ENCODE data around the gene CACNA1F.
A peak's percentile ranks its signal among the peaks of the same experiment; 100 is the strongest.

The CACNA1F gene

DNA sequence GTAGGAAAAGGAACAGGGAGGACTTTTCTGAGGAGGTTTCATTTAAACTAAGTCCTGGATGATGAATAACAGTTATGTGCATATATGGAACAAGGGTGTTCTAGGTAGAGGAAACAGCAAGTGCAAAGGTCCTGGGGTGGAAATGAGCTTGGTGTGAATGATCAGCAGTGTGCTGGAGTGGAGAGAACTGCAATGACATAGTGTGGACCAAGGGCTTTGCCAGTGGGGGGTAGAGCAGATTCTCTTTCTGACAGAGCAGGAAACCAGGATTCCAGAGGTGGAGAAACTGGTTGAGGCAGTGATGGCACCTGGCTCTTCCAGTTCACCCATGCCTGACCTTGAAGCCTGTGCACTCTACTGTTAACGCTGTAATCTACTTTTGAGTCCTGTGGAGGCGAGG is 38.2 kb upstream of the CACNA1F start:
- Histone ChIP-seq H3K9ac (ENCODE audit: low read length) (no peak overlapping the region), H3K79me1 (replicated peaks; ENCODE audit: low read length, poor library complexity, severe bottlenecking) (peaks cover 13% of the 10 kb centered on the region), H3K4ac (ENCODE audit: low read depth in 1 of 2, low read length in 2 of 2) (no peak overlapping the region), H2BK5ac (ENCODE audit: low read depth, low read length, poor library complexity, severe bottlenecking) (no peak overlapping the region), H2AFZ (ENCODE audit: low read depth, low read length) (no peak overlapping the region), H2BK120ac (ENCODE audit: low read depth, low read length) (no peak overlapping the region), H3K14ac (ENCODE audit: low read length in 2 of 2) (no peak overlapping the region), H3K4me3 (ENCODE audit: insufficient read depth in 1 of 2, low read depth in 1 of 2, low read length in 2 of 2) (peak overlapping the region in 1 of 2 experiments; percentile 82), H3K23ac (ENCODE audit: low read length in 2 of 2) (no peak overlapping the region), H2BK15ac (ENCODE audit: low read depth, poor library complexity, severe bottlenecking) (no peak overlapping the region), H3K27me3 (ENCODE audit: control insufficient read depth in 1 of 2, insufficient read depth in 1 of 2, low read length in 2 of 2) (no peaks in the 10 kb centered on the region), H3K18ac (ENCODE audit: low read depth in 1 of 2, low read length in 2 of 2) (no peak overlapping the region), H2AK5ac (ENCODE audit: low read length, severe bottlenecking) (no peak overlapping the region), H3K4me1 (ENCODE audit: control insufficient read depth, insufficient read depth, low read depth, low read length) (peaks cover 22% of the 10 kb centered on the region), H3K9me3 (ENCODE audit: control insufficient read depth, low read length) (no peaks in the 10 kb centered on the region), H3K27ac (ENCODE audit: low read length, poor library complexity, severe bottlenecking) (no peak overlapping the region), H3K36me3 (ENCODE audit: control insufficient read depth in 1 of 2, insufficient read depth in 2 of 2, low read depth in 1 of 2, low read length in 2 of 2) (peaks cover 0 to 7% of the 10 kb centered on the region in 2 experiments), H4K8ac (ENCODE audit: low read length) (no peak overlapping the region), H4K91ac (ENCODE audit: low read length) (no peak overlapping the region), H3K4me2 (ENCODE audit: low read length, poor library complexity, severe bottlenecking) (no peak overlapping the region), H2BK12ac (ENCODE audit: low read length in 2 of 2) (no peak overlapping the region)
- WGBS = 100% methylated on average over 2 of the region's 2 CpGs
- DNase-seq = no peak

DNA sequence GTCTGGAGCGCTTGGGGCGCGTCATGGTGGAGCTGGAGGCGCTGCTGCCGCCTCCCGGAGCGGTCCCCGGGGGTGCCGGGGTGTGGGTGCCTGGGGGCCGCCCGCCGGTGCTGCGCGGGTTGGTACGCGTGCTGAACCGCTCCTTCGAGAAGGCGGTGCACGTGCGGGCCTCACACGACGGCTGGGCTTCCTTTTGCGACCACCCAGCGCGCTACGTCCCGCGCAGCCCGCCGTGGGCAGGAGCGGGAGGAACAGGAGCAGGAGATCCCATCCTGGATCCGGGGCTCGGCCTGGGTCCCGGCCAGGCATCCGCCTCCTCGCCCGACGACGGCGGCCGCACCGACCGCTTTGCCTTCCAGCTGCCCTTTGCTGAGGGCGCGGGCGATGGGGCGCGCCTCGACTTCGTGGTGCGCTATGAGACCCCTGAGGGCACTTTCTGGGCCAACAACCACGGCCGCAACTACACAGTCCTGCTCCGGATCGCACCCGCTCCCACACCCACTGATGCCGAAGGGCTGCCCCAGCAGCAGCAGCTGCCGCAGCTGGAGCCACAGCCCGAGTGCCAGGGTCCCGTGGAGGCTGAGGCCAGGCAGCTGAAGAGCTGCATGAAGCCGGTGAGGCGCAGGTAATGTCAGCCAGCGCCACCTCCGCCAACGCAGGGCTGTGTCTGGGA is 37.2 kb upstream of the CACNA1F start:
- no peak overlapping the region for H3K27ac ChIP-seq (ENCODE audit: low read length, poor library complexity, severe bottlenecking)
- H3K4me3 ChIP-seq (ENCODE audit: insufficient read depth in 1 of 2, low read depth in 1 of 2, low read length in 2 of 2) = peak overlapping the region; percentile 82 to 86
- no peak overlapping the region for H2BK15ac ChIP-seq (ENCODE audit: low read depth, poor library complexity, severe bottlenecking)
- no peak overlapping the region for H3K14ac ChIP-seq (ENCODE audit: low read length in 2 of 2)
- no peak overlapping the region for H3K23ac ChIP-seq (ENCODE audit: low read length in 2 of 2)
- H2BK5ac ChIP-seq (ENCODE audit: low read depth, low read length, poor library complexity, severe bottlenecking) = no peak overlapping the region
- DNase-seq = no peak
- peak overlapping the region; percentile 94 for H3K9ac ChIP-seq (ENCODE audit: low read length)
- 70% methylated on average over 49 of the region's 66 CpGs for WGBS
- no peaks in the 10 kb centered on the region for H3K9me3 ChIP-seq (ENCODE audit: control insufficient read depth, low read length)
- H2AFZ ChIP-seq (ENCODE audit: low read depth, low read length) = no peak overlapping the region
- H3K4me1 ChIP-seq (ENCODE audit: control insufficient read depth, insufficient read depth, low read depth, low read length) = peaks cover 22% of the 10 kb centered on the region
- H2BK120ac ChIP-seq (ENCODE audit: low read depth, low read length) = peak overlapping the region; percentile 34
- peak overlapping the region; percentile 89 to 98 for H3K18ac ChIP-seq (ENCODE audit: low read depth in 1 of 2, low read length in 2 of 2)
- peaks cover 8% of the 10 kb centered on the region for H3K79me1 ChIP-seq (replicated peaks; ENCODE audit: low read length, poor library complexity, severe bottlenecking)
- H4K8ac ChIP-seq (ENCODE audit: low read length) = peak overlapping the region; percentile 96
- peak overlapping the region; percentile 96 for H4K91ac ChIP-seq (ENCODE audit: low read length)
- H3K27me3 ChIP-seq (ENCODE audit: control insufficient read depth in 1 of 2, insufficient read depth in 1 of 2, low read length in 2 of 2) = peaks cover 0 to 4% of the 10 kb centered on the region in 2 experiments
- H2BK12ac ChIP-seq (ENCODE audit: low read length in 2 of 2) = peak overlapping the region in 1 of 2 experiments; percentile 47
- no peak overlapping the region for H2AK5ac ChIP-seq (ENCODE audit: low read length, severe bottlenecking)
- peak overlapping the region; percentile 44 for H3K4me2 ChIP-seq (ENCODE audit: low read length, poor library complexity, severe bottlenecking)
- peaks cover 0 to 7% of the 10 kb centered on the region in 2 experiments for H3K36me3 ChIP-seq (ENCODE audit: control insufficient read depth in 1 of 2, insufficient read depth in 2 of 2, low read depth in 1 of 2, low read length in 2 of 2)
- peak overlapping the region; percentile 60 to 95 for H3K4ac ChIP-seq (ENCODE audit: low read depth in 1 of 2, low read length in 2 of 2)

- Histone ChIP-seq H3K79me1 (replicated peaks; ENCODE audit: low read length, poor library complexity, severe bottlenecking) (peaks cover 6% of the 10 kb centered on the region), H3K9ac (ENCODE audit: low read length) (peak within 1 kb of the TSS; percentile 94), H2BK120ac (ENCODE audit: low read depth, low read length) (peak within 1 kb of the TSS; percentile 73), H2AFZ (ENCODE audit: low read depth, low read length) (peak within 1 kb of the TSS; percentile 36), H3K4me3 (ENCODE audit: insufficient read depth in 1 of 2, low read depth in 1 of 2, low read length in 2 of 2) (peak within 1 kb of the TSS; percentile 82 to 86), H2BK5ac (ENCODE audit: low read depth, low read length, poor library complexity, severe bottlenecking) (peak within 1 kb of the TSS; percentile 94), H3K27me3 (ENCODE audit: control insufficient read depth in 1 of 2, insufficient read depth in 1 of 2, low read length in 2 of 2) (peaks cover 0 to 7% of the 10 kb centered on the region in 2 experiments), H4K91ac (ENCODE audit: low read length) (peak within 1 kb of the TSS; percentile 96), H3K36me3 (ENCODE audit: control insufficient read depth in 1 of 2, insufficient read depth in 2 of 2, low read depth in 1 of 2, low read length in 2 of 2) (peaks cover 0 to 7% of the 10 kb centered on the region in 2 experiments), H3K23ac (ENCODE audit: low read length in 2 of 2) (no peak within 1 kb of the TSS), H3K9me3 (ENCODE audit: control insufficient read depth, low read length) (no peaks in the 10 kb centered on the region), H2AK5ac (ENCODE audit: low read length, severe bottlenecking) (no peak within 1 kb of the TSS), H3K18ac (ENCODE audit: low read depth in 1 of 2, low read length in 2 of 2) (peak within 1 kb of the TSS; percentile 91 to 98), H3K4me2 (ENCODE audit: low read length, poor library complexity, severe bottlenecking) (peak within 1 kb of the TSS; percentile 68), H3K4ac (ENCODE audit: low read depth in 1 of 2, low read length in 2 of 2) (peak within 1 kb of the TSS; percentile 60 to 95), H2BK15ac (ENCODE audit: low read depth, poor library complexity, severe bottlenecking) (peak within 1 kb of the TSS; percentile 90), H4K8ac (ENCODE audit: low read length) (peak within 1 kb of the TSS; percentile 96), H3K14ac (ENCODE audit: low read length in 2 of 2) (peak within 1 kb of the TSS in 1 of 2 experiments; percentile 81), H3K4me1 (ENCODE audit: control insufficient read depth, insufficient read depth, low read depth, low read length) (peaks cover 22% of the 10 kb centered on the region), H3K27ac (ENCODE audit: low read length, poor library complexity, severe bottlenecking) (peak within 1 kb of the TSS; percentile 94), H2BK12ac (ENCODE audit: low read length in 2 of 2) (peak within 1 kb of the TSS in 1 of 2 experiments; percentile 47)
- WGBS = 0% methylated on average over 9 of the region's 70 CpGs
- DNase-seq = no peak
These were observed 36.7 kb upstream of the CACNA1F start, which contains the start of gene PPP1R3F for GRCh38 chrX:49269767-49270248. TSS of gene PPP1R3F (plus strand) at chrX:49269793. CDS start at chrX:49269870, 77 bp downstream.

DNA sequence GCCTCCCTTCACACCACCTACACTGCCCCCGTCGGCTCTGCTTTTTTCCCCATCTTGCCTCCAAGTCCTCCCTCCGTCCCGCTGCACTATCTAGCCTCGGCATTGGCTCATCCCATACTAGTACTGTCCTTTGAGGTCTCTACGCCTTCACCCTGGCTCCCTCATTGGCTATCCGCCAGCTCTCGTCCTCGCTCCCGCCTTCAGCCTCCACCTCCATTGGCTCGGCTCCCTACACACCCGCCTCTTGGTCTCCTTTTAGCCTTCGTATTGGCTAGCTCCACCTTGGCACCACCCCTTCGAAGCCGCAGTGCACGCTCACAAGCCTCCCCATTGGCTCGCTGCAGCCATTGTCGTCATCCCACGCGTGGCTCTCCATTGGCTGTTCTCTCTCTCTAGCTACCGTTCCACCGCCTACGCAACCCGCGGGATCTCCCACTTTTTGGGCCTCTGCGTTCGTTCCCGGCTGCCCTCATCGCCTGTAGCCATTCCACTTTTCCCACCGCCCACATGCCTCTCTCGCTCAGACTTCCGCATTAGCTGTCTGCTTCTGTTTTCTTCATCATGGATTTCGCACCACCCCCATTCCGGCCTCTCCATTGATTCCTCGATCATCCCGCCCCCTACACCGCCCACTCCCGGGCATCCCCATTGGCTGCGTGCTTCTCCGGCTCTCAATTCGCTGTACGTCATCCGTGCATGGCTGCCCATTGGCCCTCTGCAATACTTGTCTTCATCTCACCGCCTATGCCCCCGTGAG is 36.0 kb upstream of the CACNA1F start:
- under 1% methylated on average over 40 of the region's 45 CpGs for WGBS

More for the DNA sequence above, 36.0 kb upstream of the CACNA1F start:
- Histone ChIP-seq H3K36me3 (ENCODE audit: control insufficient read depth in 1 of 2, insufficient read depth in 2 of 2, low read depth in 1 of 2, low read length in 2 of 2) (peaks cover 0 to 7% of the 10 kb centered on the region in 2 experiments), H2AK5ac (ENCODE audit: low read length, severe bottlenecking) (no peak overlapping the region), H2BK12ac (ENCODE audit: low read length in 2 of 2) (no peak overlapping the region), H3K9ac (ENCODE audit: low read length) (peak overlapping the region; percentile 94), H3K18ac (ENCODE audit: low read depth in 1 of 2, low read length in 2 of 2) (peak overlapping the region; percentile 91 to 92), H3K79me1 (replicated peaks; ENCODE audit: low read length, poor library complexity, severe bottlenecking) (peaks cover 2% of the 10 kb centered on the region), H3K14ac (ENCODE audit: low read length in 2 of 2) (peak overlapping the region in 1 of 2 experiments; percentile 81), H3K4me2 (ENCODE audit: low read length, poor library complexity, severe bottlenecking) (peak overlapping the region; percentile 68), H4K91ac (ENCODE audit: low read length) (peak overlapping the region; percentile 86), H2AFZ (ENCODE audit: low read depth, low read length) (peak overlapping the region; percentile 36), H2BK15ac (ENCODE audit: low read depth, poor library complexity, severe bottlenecking) (peak overlapping the region; percentile 90), H2BK120ac (ENCODE audit: low read depth, low read length) (peak overlapping the region; percentile 61), H3K4me1 (ENCODE audit: control insufficient read depth, insufficient read depth, low read depth, low read length) (peaks cover 22% of the 10 kb centered on the region), H4K8ac (ENCODE audit: low read length) (peak overlapping the region; percentile 96), H3K9me3 (ENCODE audit: control insufficient read depth, low read length) (no peaks in the 10 kb centered on the region), H3K23ac (ENCODE audit: low read length in 2 of 2) (no peak overlapping the region), H3K27ac (ENCODE audit: low read length, poor library complexity, severe bottlenecking) (peak overlapping the region; percentile 94), H3K27me3 (ENCODE audit: control insufficient read depth in 1 of 2, insufficient read depth in 1 of 2, low read length in 2 of 2) (peaks cover 0 to 7% of the 10 kb centered on the region in 2 experiments), H3K4ac (ENCODE audit: low read depth in 1 of 2, low read length in 2 of 2) (peak overlapping the region in 1 of 2 experiments; percentile 54), H2BK5ac (ENCODE audit: low read depth, low read length, poor library complexity, severe bottlenecking) (peak overlapping the region; percentile 61), H3K4me3 (ENCODE audit: insufficient read depth in 1 of 2, low read depth in 1 of 2, low read length in 2 of 2) (peak overlapping the region; percentile 68 to 82)
- peak; percentile 98 for DNase-seq
